C4-2B (cell line): ENCODE results near the gene CAMTA1.

Experiments
- H3K27ac ChIP-seq: fragments of 450-650 bp; 2 replicates; pipeline ENCODE4 v1.5.1; 2017
- CTCF ChIP-seq: fragments of 450-650 bp; conservative IDR thresholded peaks from 2 replicates; pipeline ENCODE4 v1.5.1; 2017; ENCODE audit warnings: mild to moderate bottlenecking
- ZFX ChIP-seq: fragments of 450-650 bp; IDR thresholded peaks from 2 replicates; pipeline ENCODE4 v1.6.1; 2017

The CAMTA1 gene

DNA sequence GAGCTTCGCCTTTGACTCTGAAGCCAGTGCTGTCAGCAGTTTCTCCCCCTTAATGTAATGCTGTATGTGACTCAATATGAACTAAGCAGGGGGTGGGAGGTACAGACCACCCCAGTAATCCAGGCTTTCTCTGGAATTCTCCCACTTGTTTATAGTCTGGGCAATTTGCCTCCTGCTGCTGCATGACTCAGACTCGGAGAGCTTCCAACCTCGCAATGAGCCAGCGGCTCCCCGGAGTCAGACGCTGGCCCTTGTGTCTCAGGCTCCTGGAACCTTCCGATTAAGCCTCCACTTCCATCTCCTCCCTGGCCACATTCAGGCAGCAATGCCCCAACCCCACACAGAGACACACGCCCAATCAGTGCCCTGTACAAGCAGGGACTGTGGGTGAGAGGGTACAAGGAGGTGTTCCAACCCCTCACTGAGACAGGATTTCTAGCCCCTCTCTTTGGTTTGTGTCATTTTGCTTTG is 514.1 kb downstream of the CAMTA1 start:
- no peak for TF ChIP-seq CTCF
- TF ChIP-seq ZFX: no peak
- H3K27ac ChIP-seq: no peak overlapping the region

GRCh38 chr1:7299994-7300393 is 514.7 kb downstream of the CAMTA1 start:
- TF ChIP-seq CTCF (no peak), ZFX (no peak)
- H3K27ac ChIP-seq: no peak overlapping the region

- H3K27ac ChIP-seq: no peak overlapping the region
- no peak for TF ChIP-seq CTCF
Observed at GRCh38 chr1:7300893-7301663, 515.8 kb downstream of the CAMTA1 start.

DNA sequence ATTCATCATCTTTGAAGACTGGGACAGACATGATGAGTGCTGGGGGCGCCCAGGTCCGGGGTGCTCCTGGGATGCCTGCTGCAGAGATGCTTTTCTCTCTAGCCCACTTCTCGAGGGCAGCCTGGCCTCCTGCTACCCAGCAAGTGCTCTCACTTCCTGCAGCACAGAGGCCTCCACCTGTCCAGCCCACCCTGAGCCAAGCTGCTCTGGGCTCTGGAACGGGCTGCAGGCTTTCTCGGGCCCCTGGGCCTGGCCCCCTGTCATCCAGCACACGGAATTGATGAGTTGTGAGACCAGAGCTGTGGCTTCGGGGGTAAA is 516.4 kb downstream of the CAMTA1 start:
- H3K27ac ChIP-seq: no peak overlapping the region
- no peak for TF ChIP-seq ZFX

- no peak for TF ChIP-seq ZFX
- no peak for TF ChIP-seq CTCF
- no peak overlapping the region for H3K27ac ChIP-seq
Observed at GRCh38 chr1:7302126-7302525, 516.9 kb downstream of the CAMTA1 start.

DNA sequence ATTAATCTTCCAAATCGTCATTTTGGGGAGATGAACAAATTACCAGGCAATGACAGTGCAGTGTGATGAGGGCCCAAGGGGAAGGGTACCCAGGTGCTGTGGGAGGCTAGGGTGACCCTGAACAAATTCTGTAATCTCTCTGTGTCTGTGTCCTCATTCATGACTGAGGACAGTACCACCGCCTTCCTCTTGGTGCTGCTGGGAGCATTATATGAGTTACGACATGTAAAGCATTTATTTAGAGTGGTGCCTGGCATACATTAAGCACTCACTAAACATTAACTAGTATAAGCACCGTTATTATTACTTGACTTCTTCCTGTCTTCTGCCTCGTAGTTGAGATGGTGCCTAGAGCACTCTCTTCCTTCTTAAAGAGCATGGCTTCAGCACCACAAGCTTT is 517.6 kb downstream of the CAMTA1 start:
- TF ChIP-seq CTCF: peak; percentile 13; the same call in 1 of the 2 replicates
- no peak for TF ChIP-seq ZFX
- H3K27ac ChIP-seq: no peak overlapping the region

DNA sequence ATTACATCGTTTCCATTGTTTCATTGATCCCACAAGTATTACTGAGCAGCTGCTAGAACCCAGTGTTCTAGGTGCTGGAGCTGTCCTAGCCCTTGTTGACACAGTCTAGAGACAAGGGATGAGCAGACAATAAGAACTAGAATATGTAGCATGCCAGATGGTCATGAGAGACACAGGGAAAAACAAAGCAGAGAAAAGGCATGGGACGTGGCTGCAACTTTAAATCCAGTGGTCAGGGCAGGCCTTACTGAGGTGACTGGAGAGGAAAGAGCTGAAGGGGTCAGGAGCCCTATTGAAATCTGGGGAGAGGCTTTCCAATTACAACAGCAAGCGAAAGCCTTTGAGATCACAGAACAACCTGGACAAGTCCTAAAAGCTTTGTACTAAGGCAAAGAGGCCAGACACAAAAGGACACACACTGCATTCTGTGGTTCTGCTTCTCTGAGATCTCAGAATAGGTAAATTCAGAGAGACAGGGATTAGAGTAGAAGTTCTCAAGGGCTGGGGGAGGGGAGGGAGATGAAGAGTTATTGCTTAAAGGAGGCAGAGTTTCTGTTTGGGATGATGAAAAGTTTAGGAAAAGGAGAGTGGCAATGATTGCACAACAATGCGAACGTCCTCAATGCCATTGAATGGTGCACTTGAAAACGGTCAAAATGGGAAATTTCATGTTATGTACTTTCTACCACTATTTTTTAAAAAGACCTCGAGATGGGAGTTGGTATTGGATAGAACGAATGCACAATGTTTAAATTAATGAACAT is 518.5 kb downstream of the CAMTA1 start:
- no peak overlapping the region for H3K27ac ChIP-seq

More for the DNA sequence above, 518.5 kb downstream of the CAMTA1 start:
- no peak for TF ChIP-seq CTCF
- TF ChIP-seq ZFX: no peak
